ENCODE results near the gene HSPA12B. TPM values are rescaled to one million over a fixed set of nuclear protein-coding genes. Genes with fewer than 3 reads are reported as not detected.

HSPA12B gene
- total RNA-seq, 3 donors from 2014 or later (not counting 1 experiment from before 2014, with no cell fraction given), result not detected

DNA sequence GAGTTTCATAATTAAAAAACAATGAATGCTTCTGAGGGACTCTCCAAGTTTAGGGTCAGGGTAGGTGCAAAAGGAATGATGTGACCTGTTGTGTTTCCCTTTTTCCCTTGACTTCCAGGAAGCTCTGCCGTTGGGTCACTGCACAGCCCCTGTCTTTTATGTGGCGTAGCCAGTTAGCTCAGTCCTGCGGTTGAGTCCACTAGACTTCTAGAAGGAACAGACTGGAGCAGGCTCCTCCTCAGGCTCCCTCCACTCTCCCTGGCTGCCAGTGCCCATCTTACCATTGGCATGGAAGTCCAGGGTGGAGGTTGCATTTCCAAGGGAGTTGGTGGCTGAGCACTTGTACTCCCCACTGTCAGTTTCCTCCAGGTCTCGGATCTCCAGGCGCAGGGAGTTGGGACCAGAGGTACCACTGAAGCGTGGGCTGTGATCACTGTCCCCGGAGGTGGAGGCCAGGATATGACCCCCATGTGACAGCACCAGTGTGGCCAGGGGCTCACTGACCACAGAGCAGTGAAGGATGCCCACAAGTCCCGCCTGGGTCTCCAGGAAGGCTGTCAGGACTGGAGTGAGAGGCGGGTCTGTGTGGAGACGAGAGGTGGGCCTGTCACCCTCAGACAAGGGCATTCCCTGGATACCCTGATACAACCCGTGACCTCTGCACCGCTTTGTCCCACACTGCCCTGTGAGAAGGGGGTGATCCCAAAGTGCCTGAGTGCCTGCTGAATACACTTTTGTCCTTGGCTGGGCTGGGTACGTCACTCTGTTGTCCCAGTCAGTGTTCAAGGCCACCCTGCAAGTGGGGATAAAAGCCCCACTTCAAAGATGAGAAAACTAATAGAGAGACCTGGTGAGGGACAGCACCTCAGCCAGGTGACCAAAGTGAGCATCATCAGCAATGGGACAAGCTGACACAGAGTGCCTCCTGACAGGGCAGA lies 31.2 kb upstream of the HSPA12B start:
- Histone ChIP-seq H3K9me3 (ENCODE audit: control insufficient read depth, insufficient read depth, low read length) (peaks cover 4% of the 10 kb centered on the region), H3K27me3 (ENCODE audit: control insufficient read depth, insufficient read depth, low read length) (no peaks in the 10 kb centered on the region), H3K4me3 (ENCODE audit: low read length) (no peak overlapping the region), H3K27ac (ENCODE audit: low read length) (no peak overlapping the region), H3K36me3 (ENCODE audit: control insufficient read depth, insufficient read depth, low read length) (no peaks in the 10 kb centered on the region), H3K4me1 (ENCODE audit: control insufficient read depth, insufficient read depth, low read length) (no peaks in the 10 kb centered on the region)
- TF ChIP-seq, protein P1, sequence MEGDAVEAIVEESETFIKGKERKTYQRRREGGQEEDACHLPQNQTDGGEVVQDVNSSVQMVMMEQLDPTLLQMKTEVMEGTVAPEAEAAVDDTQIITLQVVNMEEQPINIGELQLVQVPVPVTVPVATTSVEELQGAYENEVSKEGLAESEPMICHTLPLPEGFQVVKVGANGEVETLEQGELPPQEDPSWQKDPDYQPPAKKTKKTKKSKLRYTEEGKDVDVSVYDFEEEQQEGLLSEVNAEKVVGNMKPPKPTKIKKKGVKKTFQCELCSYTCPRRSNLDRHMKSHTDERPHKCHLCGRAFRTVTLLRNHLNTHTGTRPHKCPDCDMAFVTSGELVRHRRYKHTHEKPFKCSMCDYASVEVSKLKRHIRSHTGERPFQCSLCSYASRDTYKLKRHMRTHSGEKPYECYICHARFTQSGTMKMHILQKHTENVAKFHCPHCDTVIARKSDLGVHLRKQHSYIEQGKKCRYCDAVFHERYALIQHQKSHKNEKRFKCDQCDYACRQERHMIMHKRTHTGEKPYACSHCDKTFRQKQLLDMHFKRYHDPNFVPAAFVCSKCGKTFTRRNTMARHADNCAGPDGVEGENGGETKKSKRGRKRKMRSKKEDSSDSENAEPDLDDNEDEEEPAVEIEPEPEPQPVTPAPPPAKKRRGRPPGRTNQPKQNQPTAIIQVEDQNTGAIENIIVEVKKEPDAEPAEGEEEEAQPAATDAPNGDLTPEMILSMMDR (IDR thresholded peaks at IDR 0.05), result no peak
- DNase-seq (no peak), ATAC-seq (no peak)
- no peaks in the 10 kb centered on the region for H3K4me1 Mint-ChIP-seq
- no peak overlapping the region for H3K4me3 Mint-ChIP-seq
- H3K27ac Mint-ChIP-seq, result no peak overlapping the region
- no peaks in the 10 kb centered on the region for H3K27me3 Mint-ChIP-seq (ENCODE audit: low read depth in 2 of 2)
- no peaks in the 10 kb centered on the region for H3K9me3 Mint-ChIP-seq
- intact Hi-C loops (cut with micrococcal nuclease), result no loop called here
- H3K36me3 Mint-ChIP-seq, result no peaks in the 10 kb centered on the region
- 82% methylated on average over 13 of the region's 13 CpGs for WGBS (ENCODE audit: insufficient coverage)

DNA sequence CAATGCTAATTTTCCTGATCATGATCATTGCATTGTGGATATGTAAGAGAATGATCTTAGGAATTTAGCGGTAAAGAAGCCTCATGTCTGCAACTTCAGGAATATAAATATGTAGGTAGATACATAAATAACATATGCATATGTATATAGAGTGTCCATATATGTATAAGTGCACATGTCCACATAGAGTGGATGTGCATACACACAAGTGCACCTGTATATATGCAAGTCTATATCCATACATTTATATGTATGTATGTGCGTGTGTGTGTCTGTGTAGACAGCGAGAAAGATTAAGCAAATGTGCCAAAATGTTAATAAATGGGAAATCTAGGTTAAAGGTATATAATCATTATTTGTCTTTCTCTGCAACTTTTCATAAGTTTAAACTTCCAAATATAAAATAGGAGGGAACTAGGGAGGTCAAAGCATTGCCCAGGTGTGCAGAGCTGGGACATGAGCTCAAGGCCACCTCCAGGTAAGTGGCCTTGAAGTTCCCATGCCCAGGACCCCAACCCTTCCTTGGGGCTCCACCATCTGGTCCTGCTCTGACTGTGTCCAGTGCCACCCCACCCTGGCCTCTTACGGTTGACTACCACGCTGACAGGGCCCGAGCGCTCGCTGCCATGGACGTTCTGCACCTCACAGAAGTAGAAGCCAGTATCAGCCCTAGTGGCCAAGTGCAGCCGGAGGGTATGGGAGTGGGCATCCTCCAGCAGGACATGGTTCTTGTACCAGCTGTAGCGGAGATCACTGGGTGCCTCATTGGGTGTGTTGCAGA lies 29.7 kb upstream of the HSPA12B start:
- H3K9me3 ChIP-seq (ENCODE audit: control insufficient read depth, insufficient read depth, low read length), result no peaks in the 10 kb centered on the region
- H3K27ac ChIP-seq (ENCODE audit: low read length), result no peak overlapping the region
- no peaks in the 10 kb centered on the region for H3K9me3 Mint-ChIP-seq
- no peaks in the 10 kb centered on the region for H3K4me1 ChIP-seq (ENCODE audit: control insufficient read depth, insufficient read depth, low read length)
- no peak overlapping the region for H3K4me3 ChIP-seq (ENCODE audit: low read length)
- no peaks in the 10 kb centered on the region for H3K27me3 Mint-ChIP-seq (ENCODE audit: low read depth in 2 of 2)
- intact Hi-C loops (cut with micrococcal nuclease), result no loop called here
- TF ChIP-seq, protein P1 (IDR thresholded peaks at IDR 0.05), result no peak
- WGBS (ENCODE audit: insufficient coverage), result 92% methylated on average over 8 of the region's 11 CpGs
- H3K4me1 Mint-ChIP-seq, result no peaks in the 10 kb centered on the region
- DNase-seq, result no peak
- H3K27ac Mint-ChIP-seq, result no peak overlapping the region
- no peak for ATAC-seq
- no peaks in the 10 kb centered on the region for H3K36me3 ChIP-seq (ENCODE audit: control insufficient read depth, insufficient read depth, low read length)
- H3K36me3 Mint-ChIP-seq, result no peaks in the 10 kb centered on the region
- no peaks in the 10 kb centered on the region for H3K27me3 ChIP-seq (ENCODE audit: control insufficient read depth, insufficient read depth, low read length)
- no peak overlapping the region for H3K4me3 Mint-ChIP-seq

DNA sequence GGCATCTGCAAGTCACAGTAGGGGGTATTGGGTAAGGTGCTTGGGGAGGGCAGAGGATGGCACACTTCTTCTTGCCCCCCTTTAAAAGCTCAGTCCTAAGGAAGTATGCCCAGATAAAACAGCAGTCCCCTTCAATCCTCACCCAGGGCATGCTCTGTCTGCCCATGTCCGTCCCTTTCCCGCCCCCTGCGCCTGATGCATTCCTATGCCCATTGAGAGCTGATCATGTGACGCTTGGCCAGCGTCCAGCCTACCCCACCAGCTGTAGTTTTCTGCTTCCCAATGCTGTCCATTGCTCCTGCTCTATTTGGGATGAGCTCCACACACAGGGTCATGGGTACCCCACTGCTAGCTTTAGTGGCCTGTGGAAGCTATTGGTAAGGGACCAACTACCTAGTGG lies 28.4 kb upstream of the HSPA12B start:
- intact Hi-C loops (cut with micrococcal nuclease), result no loop called here
- no peaks in the 10 kb centered on the region for H3K36me3 Mint-ChIP-seq
- H3K27me3 ChIP-seq (ENCODE audit: control insufficient read depth, insufficient read depth, low read length), result no peaks in the 10 kb centered on the region

More for the DNA sequence above, 28.4 kb upstream of the HSPA12B start:
- TF ChIP-seq, protein P1 (IDR thresholded peaks at IDR 0.05), result no peak
- Mint-ChIP-seq H3K4me3 (no peak overlapping the region), H3K9me3 (no peaks in the 10 kb centered on the region), H3K27ac (no peak overlapping the region), H3K4me1 (no peaks in the 10 kb centered on the region), H3K27me3 (ENCODE audit: low read depth in 2 of 2) (no peaks in the 10 kb centered on the region)
- Histone ChIP-seq H3K4me1 (ENCODE audit: control insufficient read depth, insufficient read depth, low read length) (no peaks in the 10 kb centered on the region), H3K36me3 (ENCODE audit: control insufficient read depth, insufficient read depth, low read length) (no peaks in the 10 kb centered on the region), H3K4me3 (ENCODE audit: low read length) (no peak overlapping the region), H3K9me3 (ENCODE audit: control insufficient read depth, insufficient read depth, low read length) (no peaks in the 10 kb centered on the region), H3K27ac (ENCODE audit: low read length) (no peak overlapping the region)
- no peak for DNase-seq
- 87% methylated on average over 5 of the region's 5 CpGs for WGBS (ENCODE audit: insufficient coverage)
- no peak for ATAC-seq
